ENCODE data around the gene ZNF580. TPM values are rescaled to one million over a fixed set of nuclear protein-coding genes. Genes with fewer than 3 reads are reported as not detected.
A peak's percentile ranks its signal among the peaks of the same experiment; 100 is the strongest.

Gene ZNF580
- total RNA-seq, 4 donors from 2014 or later: 15.0 to 27.9 (median 22.3) TPM

GRCh38 chr19:55632463-55632834 lies 8.4 kb upstream of the ZNF580 start:
- H3K27ac ChIP-seq: no peak overlapping the region
- no peaks in the 10 kb centered on the region for H3K36me3 ChIP-seq
- H3K27me3 ChIP-seq: no peaks in the 10 kb centered on the region
- no peaks in the 10 kb centered on the region for H3K9me3 ChIP-seq
- TF ChIP-seq, protein P1, sequence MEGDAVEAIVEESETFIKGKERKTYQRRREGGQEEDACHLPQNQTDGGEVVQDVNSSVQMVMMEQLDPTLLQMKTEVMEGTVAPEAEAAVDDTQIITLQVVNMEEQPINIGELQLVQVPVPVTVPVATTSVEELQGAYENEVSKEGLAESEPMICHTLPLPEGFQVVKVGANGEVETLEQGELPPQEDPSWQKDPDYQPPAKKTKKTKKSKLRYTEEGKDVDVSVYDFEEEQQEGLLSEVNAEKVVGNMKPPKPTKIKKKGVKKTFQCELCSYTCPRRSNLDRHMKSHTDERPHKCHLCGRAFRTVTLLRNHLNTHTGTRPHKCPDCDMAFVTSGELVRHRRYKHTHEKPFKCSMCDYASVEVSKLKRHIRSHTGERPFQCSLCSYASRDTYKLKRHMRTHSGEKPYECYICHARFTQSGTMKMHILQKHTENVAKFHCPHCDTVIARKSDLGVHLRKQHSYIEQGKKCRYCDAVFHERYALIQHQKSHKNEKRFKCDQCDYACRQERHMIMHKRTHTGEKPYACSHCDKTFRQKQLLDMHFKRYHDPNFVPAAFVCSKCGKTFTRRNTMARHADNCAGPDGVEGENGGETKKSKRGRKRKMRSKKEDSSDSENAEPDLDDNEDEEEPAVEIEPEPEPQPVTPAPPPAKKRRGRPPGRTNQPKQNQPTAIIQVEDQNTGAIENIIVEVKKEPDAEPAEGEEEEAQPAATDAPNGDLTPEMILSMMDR (IDR thresholded peaks at IDR 0.05): peak; percentile 80 to 90
- TF ChIP-seq POLR2A (IDR thresholded peaks at IDR 0.05): no peak
- peak; percentile 96 to 98 for DNase-seq (ENCODE audit: low spot score in 2 of 2)
- H3K4me3 ChIP-seq: no peak overlapping the region
- 25% methylated on average over 3 of the region's 3 CpGs for WGBS
- peaks cover 44% of the 10 kb centered on the region for H3K4me1 ChIP-seq

- peaks cover 56% of the 10 kb centered on the region for H3K4me1 ChIP-seq
- H3K27me3 ChIP-seq: no peaks in the 10 kb centered on the region
- H3K4me3 ChIP-seq: no peak overlapping the region
- H3K9me3 ChIP-seq: no peaks in the 10 kb centered on the region
- no peaks in the 10 kb centered on the region for H3K36me3 ChIP-seq
- TF ChIP-seq, protein P1 (IDR thresholded peaks at IDR 0.05): no peak
- no peak for TF ChIP-seq POLR2A (IDR thresholded peaks at IDR 0.05)
- TF ChIP-seq EP300 (IDR thresholded peaks at IDR 0.05): no peak
- TF ChIP-seq POLR2AphosphoS5 (IDR thresholded peaks at IDR 0.05): no peak
- no peak overlapping the region for H3K27ac ChIP-seq
- DNase-seq (ENCODE audit: low spot score in 2 of 2): no peak
- 73% methylated on average over 8 of the region's 8 CpGs for WGBS
Observed at GRCh38 chr19:55633861-55634260, 6.9 kb upstream of the ZNF580 start.

DNA sequence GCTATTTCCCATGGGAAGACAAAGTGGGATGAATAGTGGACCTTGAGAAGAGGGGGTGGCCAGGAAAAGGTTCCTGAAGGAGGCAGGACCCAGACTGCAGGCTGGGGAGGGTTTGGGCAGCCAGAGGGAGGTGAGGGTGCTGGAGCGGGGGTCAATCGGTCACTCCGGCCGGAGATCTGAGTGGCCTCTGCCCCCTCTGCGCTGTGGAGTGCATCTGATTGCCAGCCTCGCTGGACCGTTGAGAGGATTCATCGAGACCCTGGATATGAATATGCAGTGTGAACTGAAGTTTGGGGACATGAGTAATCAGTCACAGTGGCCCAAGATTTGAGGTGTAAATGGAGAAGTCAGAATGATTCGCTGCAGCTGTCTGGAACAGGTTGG lies 5.5 kb upstream of the ZNF580 start:
- peaks cover 70% of the 10 kb centered on the region for H3K4me1 ChIP-seq

GRCh38 chr19:55635856-55636440 lies 4.9 kb upstream of the ZNF580 start:
- peak overlapping the region; percentile 99 for H3K27ac ChIP-seq
- DNase-seq (ENCODE audit: low spot score in 2 of 2): no peak
- 63% methylated on average over 7 of the region's 7 CpGs for WGBS
- no peak for TF ChIP-seq EP300 (IDR thresholded peaks at IDR 0.05)
- TF ChIP-seq, protein P1 (IDR thresholded peaks at IDR 0.05): no peak
- no peak for TF ChIP-seq POLR2AphosphoS5 (IDR thresholded peaks at IDR 0.05)
- no peak for TF ChIP-seq POLR2A (IDR thresholded peaks at IDR 0.05)
- no peaks in the 10 kb centered on the region for H3K9me3 ChIP-seq
- no peaks in the 10 kb centered on the region for H3K36me3 ChIP-seq
- peaks cover 74% of the 10 kb centered on the region for H3K4me1 ChIP-seq
- H3K4me3 ChIP-seq: peak overlapping the region; percentile 98
- H3K27me3 ChIP-seq: no peaks in the 10 kb centered on the region

More for the DNA sequence above, 5.5 kb upstream of the ZNF580 start:
- Histone ChIP-seq H3K36me3 (no peaks in the 10 kb centered on the region), H3K27me3 (no peaks in the 10 kb centered on the region), H3K4me3 (peak overlapping the region; percentile 98), H3K9me3 (no peaks in the 10 kb centered on the region), H3K27ac (peak overlapping the region; percentile 99)
- TF ChIP-seq, protein P1 (IDR thresholded peaks at IDR 0.05): no peak
- TF ChIP-seq POLR2A (IDR thresholded peaks at IDR 0.05) (no peak), EP300 (IDR thresholded peaks at IDR 0.05) (no peak), POLR2AphosphoS5 (IDR thresholded peaks at IDR 0.05) (no peak)
- 14% methylated on average over 9 of the region's 9 CpGs for WGBS
- DNase-seq (ENCODE audit: low spot score in 2 of 2): no peak

DNA sequence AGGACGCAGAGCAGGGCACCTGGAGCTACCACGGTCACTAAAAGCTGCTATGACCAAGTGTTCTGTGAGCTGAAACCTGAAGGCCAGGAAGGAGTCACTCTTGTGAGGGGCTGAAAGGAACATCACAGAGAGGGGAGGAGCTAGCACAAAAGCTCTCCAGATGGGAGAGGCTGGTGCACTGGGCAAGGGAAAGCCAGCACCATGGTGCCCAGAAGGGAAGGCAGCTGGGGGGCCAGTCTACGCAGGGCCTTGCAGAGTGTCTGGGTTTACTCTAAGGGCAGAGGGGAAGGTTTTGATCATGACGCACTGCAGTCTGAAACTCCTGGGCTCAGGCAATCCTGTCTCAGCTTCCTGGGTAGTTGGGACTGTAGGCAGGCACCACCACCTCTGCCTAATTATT lies 4.1 kb upstream of the ZNF580 start:
- TF ChIP-seq, protein P1 (IDR thresholded peaks at IDR 0.05): no peak
- no peaks in the 10 kb centered on the region for H3K27me3 ChIP-seq
- peak overlapping the region; percentile 98 for H3K4me3 ChIP-seq
- H3K36me3 ChIP-seq: no peaks in the 10 kb centered on the region
- WGBS: 81% methylated on average over 4 of the region's 4 CpGs
- peak overlapping the region; percentile 4 for H3K27ac ChIP-seq
- DNase-seq (ENCODE audit: low spot score in 2 of 2): no peak
- H3K9me3 ChIP-seq: no peaks in the 10 kb centered on the region
- H3K4me1 ChIP-seq: peaks cover 74% of the 10 kb centered on the region
